Pancreas (tissue), 10 donors: Measurements from ENCODE around the gene ITGB4. TPM values are rescaled to one million over a fixed set of nuclear protein-coding genes. Genes with fewer than 3 reads are reported as not detected.

Source experiments
- ATAC-seq, 4 donors: fragments of 200-7000 bp; cut with Tn5 transposase; one replicate each; pipeline versions ENCODE4 v1.8.0 to v1.9.1; 2020; ENCODE audit warnings: mild to moderate bottlenecking in 4 of 4, moderate library complexity in 4 of 4
- DNase-seq, 6 donors: peaks; one replicate each; pipeline ENCODE4 v3.0.0-alpha.2; 2020
- FAIRE-seq: peaks from 2 replicates; lab custom pipeline; 2012; peaks lifted over from hg19 to GRCh38; lab: Jason Lieb, UNC
- H3K27ac ChIP-seq, 4 donors: fragments of 200-600 bp; sonication (generic); 1 replicate in 3 of 4; 2 replicates in 1 of 4; pipeline versions ENCODE4 v1.5.0 to v1.8.0; 2020
- H3K27me3 ChIP-seq, 4 donors: fragments of 200-600 bp; one replicate each; pipeline ENCODE4 v1.8.0; 2021
- H3K36me3 ChIP-seq, 3 donors: fragments of 200-600 bp; sonication (generic) in 1 of 3; one replicate each; pipeline versions ENCODE4 v1.5.0 to v1.8.0; 2020 to 2021
- H3K4me1 ChIP-seq, 3 donors: fragments of 200-600 bp; one replicate each; pipeline ENCODE4 v1.8.0; 2021
- H3K4me3 ChIP-seq, 4 donors: fragments of 200-600 bp; sonication (generic) in 2 of 4; one replicate each; pipeline versions ENCODE4 v1.5.0 to v1.8.0; 2020 to 2021
- H3K9me3 ChIP-seq, 4 donors: fragments of 200-600 bp; one replicate each; pipeline ENCODE4 v1.8.0; 2021
- CTCF ChIP-seq, 4 donors: fragments of 200-600 bp; sonication (generic) in 3 of 4; IDR thresholded peaks; one replicate each; pipeline versions ENCODE4 v1.5.0 to v1.8.0; 2021; ENCODE audit warnings: antibody characterized with exemption in 4 of 4
- WGBS, 2 donors: extraction: QIAGEN DNeasy Blood & Tissue Kit; methylation state at CpG; one replicate each; pipeline ENCODE4 v1.1.7; 2013; 5-methylcytosine and 5-hydroxymethylcytosine counted together
- intact Hi-C, 3 donors: fragments of 100-400 bp; cut with DNase I; formaldehyde crosslinking; loops; one replicate each; pipeline versions ENCODE4 v1.11.1 to v1.14.2; 2022
- polyA plus RNA-seq, 2 donors: library from polyadenylated mRNA; stranded (reverse); fragments of 200-250 nt; gene quantifications; one replicate each; pipeline ENCODE4 v1.2.3, GENCODE V29; 2013
- total RNA-seq, 6 donors: library from RNA; stranded (reverse); fragmentation: NEBNext Ultra II Directional in 4 of 6; extraction: Animal tissue kit (Norgen Biotek cat#: 25700) in 4 of 6; gene quantifications; one replicate each; pipeline versions ENCODE4 v1.2.1 to v1.2.4, GENCODE V29; 2021 to 2023
- donor health status: healthy with polysubstance abuse.
- donor health status: DM: no; HTN: no; CAD: no; lungs with moderate emphysema.
- donor health status: DM: no; HTN: no; CAD: no.
- donor health status: control.
- donor health status: control.
- donor health status: Bipolar disorder and iron deficiency.
- donor health status: DM: yes; HTN: yes; CAD: no.
- donor health status: DM: no; HTN: no; CAD: no.
- donor health status: DM: no; HTN: no; CAD: no.
- donor health status: DM: yes; HTN: yes; CAD: no.

Gene ITGB4
- total and polyA plus RNA-seq, 8 donors, result 16.4 to 50.5 (median 22.7) TPM

GRCh38 chr17:75793460-75793859 is 72.2 kb downstream of the ITGB4 start:
- Histone ChIP-seq H3K4me1 (no peaks in the 10 kb centered on the region), H3K4me3 (no peak overlapping the region), H3K36me3 (peaks cover 0 to 6% (median 1%) of the 10 kb centered on the region in 3 donors), H3K9me3 (no peaks in the 10 kb centered on the region), H3K27me3 (no peaks in the 10 kb centered on the region), H3K27ac (no peak overlapping the region)
- TF ChIP-seq CTCF (IDR thresholded peaks at IDR 0.05), result no peak
- no peak for DNase-seq
- intact Hi-C loops, result no loop called here
- no peak for FAIRE-seq
- ATAC-seq, result no peak
- WGBS, 2 donors, result 70 to 89% methylated on average over 1 of the region's 1 CpG

- FAIRE-seq, result no peak
- peaks cover 0 to 6% (median 3%) of the 10 kb centered on the region in 3 donors for H3K36me3 ChIP-seq
- 85 to 93% methylated on average over 8 of the region's 8 CpGs for WGBS, 2 donors
Measured at GRCh38 chr17:75795820-75796607, 74.8 kb downstream of the ITGB4 start.

DNA sequence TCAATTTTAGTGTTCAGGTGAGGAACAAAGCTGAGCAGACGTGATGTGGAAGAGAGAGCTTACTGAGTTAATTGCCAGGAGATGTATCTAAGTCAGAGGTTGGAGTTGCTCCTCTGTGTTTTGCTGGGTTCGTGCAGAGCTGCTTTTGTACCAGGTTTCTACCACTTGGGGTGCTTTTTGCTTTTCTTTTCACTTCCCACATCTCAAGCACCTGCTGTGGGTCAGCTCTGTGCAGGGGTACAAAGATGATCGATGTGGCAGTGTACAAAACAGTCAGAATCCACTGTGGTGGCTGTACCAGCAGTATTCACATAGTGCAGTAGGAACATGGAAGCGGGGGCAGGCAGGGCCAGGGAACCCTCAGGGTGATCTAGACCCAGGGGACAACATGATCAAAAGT is 78.1 kb downstream of the ITGB4 start:
- no peak for TF ChIP-seq CTCF (IDR thresholded peaks at IDR 0.05)
- no peak overlapping the region for H3K4me3 ChIP-seq
- ATAC-seq, result no peak
- no peaks in the 10 kb centered on the region for H3K9me3 ChIP-seq
- intact Hi-C loops, result no loop called here
- H3K4me1 ChIP-seq, result no peaks in the 10 kb centered on the region
- peak in 1 of 6 donors; percentile 17 for DNase-seq
- H3K27ac ChIP-seq, result no peak overlapping the region
- H3K27me3 ChIP-seq, result no peaks in the 10 kb centered on the region
- H3K36me3 ChIP-seq, result peaks cover 0 to 6% (median 3%) of the 10 kb centered on the region in 3 donors
- WGBS, 2 donors, result 91 to 95% methylated on average over 4 of the region's 4 CpGs
- FAIRE-seq, result no peak

More at GRCh38 chr17:75795820-75796607, 74.8 kb downstream of the ITGB4 start:
- no peak for TF ChIP-seq CTCF (IDR thresholded peaks at IDR 0.05)
- Histone ChIP-seq H3K9me3 (no peaks in the 10 kb centered on the region), H3K4me1 (no peaks in the 10 kb centered on the region), H3K27me3 (no peaks in the 10 kb centered on the region), H3K4me3 (no peak overlapping the region), H3K27ac (no peak overlapping the region)
- DNase-seq, result peak in 1 of 6 donors; percentile 17
- intact Hi-C loops, result no loop called here
- ATAC-seq, result no peak

GRCh38 chr17:75803883-75804282 is 82.6 kb downstream of the ITGB4 start:
- no peak for TF ChIP-seq CTCF (IDR thresholded peaks at IDR 0.05)
- intact Hi-C loops, result no loop called here
- Histone ChIP-seq H3K4me1 (no peaks in the 10 kb centered on the region), H3K9me3 (no peaks in the 10 kb centered on the region), H3K36me3 (no peaks in the 10 kb centered on the region), H3K27ac (no peak overlapping the region), H3K27me3 (no peaks in the 10 kb centered on the region), H3K4me3 (no peak overlapping the region)
- FAIRE-seq (no peak), ATAC-seq (no peak), DNase-seq (no peak)
- WGBS, 2 donors, result 92 to 96% methylated on average over 1 of the region's 1 CpG
